Colonic mucosa (tissue), 4 donors: ENCODE data around the gene NEK3. TPM values are rescaled to one million over a fixed set of nuclear protein-coding genes. Genes with fewer than 3 reads are reported as not detected.

ENCODE experiments used
- DNase-seq: peaks from one replicate; pipeline ENCODE4 v3.0.0-alpha.2; 2020
- H3K27ac ChIP-seq: fragments of 200-600 bp; one replicate; pipeline ENCODE4 v1.8.0; 2021
- H3K27me3 ChIP-seq: fragments of 200-600 bp; one replicate; pipeline ENCODE4 v1.8.0; 2021
- H3K36me3 ChIP-seq: fragments of 200-600 bp; one replicate; pipeline ENCODE4 v1.8.0; 2021
- H3K4me1 ChIP-seq: fragments of 200-600 bp; one replicate; pipeline ENCODE4 v1.8.0; 2021; ENCODE audit warnings: mild to moderate bottlenecking
- H3K4me3 ChIP-seq: fragments of 200-600 bp; one replicate; pipeline ENCODE4 v1.8.0; 2021
- H3K9ac ChIP-seq, 2 donors: one replicate each; pipeline ENCODE4 v1.7.0; 2013; ENCODE audit warnings: control low read depth in 2 of 2, low read depth in 2 of 2, low read length in 2 of 2
- H3K9me3 ChIP-seq: fragments of 200-600 bp; one replicate; pipeline ENCODE4 v1.8.0; 2021
- intact Hi-C: fragments of 100-400 bp; cut with DNase I; formaldehyde crosslinking; loops from one replicate; pipeline ENCODE4 v1.14.1; 2022
- total RNA-seq, 2 donors: library from RNA; stranded (reverse); fragmentation: NEBNext Ultra II Directional in 1 of 2; extraction: Animal tissue kit (Norgen Biotek cat#: 25700) in 1 of 2; gene quantifications; one replicate each; pipeline ENCODE4 v1.2.1, GENCODE V29; 2021
- TF ChIP-seq, protein P1 (sequence below): fragments of 200-600 bp; IDR thresholded peaks from one replicate; pipeline ENCODE4 v1.8.0; 2022; ENCODE audit warnings: antibody characterized with exemption, mild to moderate bottlenecking
- donor health status: healthy.
- donor health status: DM: no; HTN: no; CAD: no.
- donor health status: DM: no; HTN: no; CAD: no.

The NEK3 gene
- total RNA-seq, 2 donors from 2014 or later, result 27.8 to 35.8 TPM

GRCh38 chr13:52141299-52141698, 18.1 kb downstream of the NEK3 start:
- no peak for DNase-seq
- Histone ChIP-seq H3K27ac (no peak overlapping the region), H3K27me3 (no peaks in the 10 kb centered on the region), H3K4me3 (no peak overlapping the region), H3K9me3 (no peaks in the 10 kb centered on the region), H3K4me1 (no peaks in the 10 kb centered on the region), H3K9ac (no peak overlapping the region), H3K36me3 (no peaks in the 10 kb centered on the region)
- TF ChIP-seq, protein P1, sequence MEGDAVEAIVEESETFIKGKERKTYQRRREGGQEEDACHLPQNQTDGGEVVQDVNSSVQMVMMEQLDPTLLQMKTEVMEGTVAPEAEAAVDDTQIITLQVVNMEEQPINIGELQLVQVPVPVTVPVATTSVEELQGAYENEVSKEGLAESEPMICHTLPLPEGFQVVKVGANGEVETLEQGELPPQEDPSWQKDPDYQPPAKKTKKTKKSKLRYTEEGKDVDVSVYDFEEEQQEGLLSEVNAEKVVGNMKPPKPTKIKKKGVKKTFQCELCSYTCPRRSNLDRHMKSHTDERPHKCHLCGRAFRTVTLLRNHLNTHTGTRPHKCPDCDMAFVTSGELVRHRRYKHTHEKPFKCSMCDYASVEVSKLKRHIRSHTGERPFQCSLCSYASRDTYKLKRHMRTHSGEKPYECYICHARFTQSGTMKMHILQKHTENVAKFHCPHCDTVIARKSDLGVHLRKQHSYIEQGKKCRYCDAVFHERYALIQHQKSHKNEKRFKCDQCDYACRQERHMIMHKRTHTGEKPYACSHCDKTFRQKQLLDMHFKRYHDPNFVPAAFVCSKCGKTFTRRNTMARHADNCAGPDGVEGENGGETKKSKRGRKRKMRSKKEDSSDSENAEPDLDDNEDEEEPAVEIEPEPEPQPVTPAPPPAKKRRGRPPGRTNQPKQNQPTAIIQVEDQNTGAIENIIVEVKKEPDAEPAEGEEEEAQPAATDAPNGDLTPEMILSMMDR, result no peak
- intact Hi-C loops, result no loop called here

GRCh38 chr13:52137489-52137888, 21.9 kb downstream of the NEK3 start:
- no peak overlapping the region for H3K9ac ChIP-seq
- intact Hi-C loops, result loop anchor here (10.0 kb wide), 1 partner anchor 57 kb away; no protein-coding TSS in a partner anchor
- no peaks in the 10 kb centered on the region for H3K27me3 ChIP-seq
- H3K27ac ChIP-seq, result no peak overlapping the region
- DNase-seq, result no peak
- H3K4me3 ChIP-seq, result no peak overlapping the region
- no peaks in the 10 kb centered on the region for H3K4me1 ChIP-seq
- no peaks in the 10 kb centered on the region for H3K9me3 ChIP-seq
- no peaks in the 10 kb centered on the region for H3K36me3 ChIP-seq
- TF ChIP-seq, protein P1, result no peak

DNA sequence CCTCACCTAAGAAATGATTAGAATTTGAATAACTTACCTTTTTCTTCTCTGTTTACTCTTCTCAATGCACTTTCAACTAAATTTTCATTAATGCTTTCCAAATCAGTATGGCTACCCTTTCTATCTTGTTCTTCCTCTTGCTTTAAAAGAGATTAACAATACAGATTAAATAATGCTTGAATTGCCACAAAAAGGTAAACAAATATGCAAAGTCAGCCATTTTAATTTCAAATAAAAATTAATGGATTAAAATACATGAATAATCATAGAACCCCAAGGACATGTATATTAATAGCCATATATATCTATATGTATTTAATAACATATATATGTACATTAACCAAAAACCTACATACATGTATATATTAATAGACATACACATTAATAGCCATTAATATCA, 22.6 kb downstream of the NEK3 start:
- no peak for DNase-seq
- Histone ChIP-seq H3K4me1 (no peaks in the 10 kb centered on the region), H3K9ac (no peak overlapping the region), H3K36me3 (peaks cover 4% of the 10 kb centered on the region), H3K4me3 (no peak overlapping the region), H3K27me3 (no peaks in the 10 kb centered on the region), H3K9me3 (no peaks in the 10 kb centered on the region), H3K27ac (no peak overlapping the region)
- intact Hi-C loops, result loop anchor here (10.0 kb wide), 1 partner anchor 58 kb away; no protein-coding TSS in a partner anchor
- TF ChIP-seq, protein P1, result no peak

- H3K27ac ChIP-seq, result no peak overlapping the region
- H3K4me1 ChIP-seq, result no peaks in the 10 kb centered on the region
- no peaks in the 10 kb centered on the region for H3K27me3 ChIP-seq
- H3K36me3 ChIP-seq, result peaks cover 6% of the 10 kb centered on the region
- H3K4me3 ChIP-seq, result no peak overlapping the region
- no peak overlapping the region for H3K9ac ChIP-seq
- no peaks in the 10 kb centered on the region for H3K9me3 ChIP-seq
- TF ChIP-seq, protein P1, result no peak
- no peak for DNase-seq
- intact Hi-C loops, result loop anchor here (10.0 kb wide), 1 partner anchor 64 kb away; no protein-coding TSS in a partner anchor
Measured at GRCh38 chr13:52130641-52131040, 28.8 kb downstream of the NEK3 start.

GRCh38 chr13:52128714-52129700, 30.4 kb downstream of the NEK3 start, which contains the start of gene NEK5:
TSS of gene NEK5 (minus strand) at chr13:52129073. CDS start at chr13:52127482, 1,591 bp downstream.
- peak within 1 kb of the TSS; percentile 77 for H3K4me3 ChIP-seq

More at GRCh38 chr13:52128714-52129700, 30.4 kb downstream of the NEK3 start, which contains the start of gene NEK5:
- Histone ChIP-seq H3K4me1 (no peaks in the 10 kb centered on the region), H3K27me3 (no peaks in the 10 kb centered on the region), H3K9me3 (no peaks in the 10 kb centered on the region), H3K36me3 (peaks cover 6% of the 10 kb centered on the region), H3K27ac (no peak within 1 kb of the TSS), H3K9ac (peak within 1 kb of the TSS; percentile 65 to 77)
- intact Hi-C loops, result loop anchor here (2.0 to 5.0 kb wide), 3 partner anchors 192 to 312 kb away; no protein-coding TSS in a partner anchor
- TF ChIP-seq, protein P1, result peak; percentile 62
- DNase-seq, result peak; percentile 73
